Progenitor cell of endocrine pancreas (in vitro differentiated cells): ENCODE measurements around the gene PRDM11. TPM values are rescaled to one million over a fixed set of nuclear protein-coding genes. Genes with fewer than 3 reads are reported as not detected.

ENCODE experiments used
- DNase-seq: peaks from one replicate; pipeline ENCODE4 v3.0.0; 2021; ENCODE audit warnings: low spot score; ENCODE audit not compliant: unreplicated experiment
- H3K27ac Mint-ChIP-seq: 2 replicates; pipeline ENCODE4 v1.8.0; 2021; ENCODE audit warnings: mild to moderate bottlenecking, moderate library complexity, mixed read lengths
- H3K27me3 Mint-ChIP-seq: 2 replicates; pipeline ENCODE4 v1.8.0; 2021; ENCODE audit warnings: mixed read lengths
- H3K36me3 Mint-ChIP-seq: 2 replicates; pipeline ENCODE4 v1.8.0; 2022; ENCODE audit warnings: mixed read lengths; ENCODE audit not compliant: insufficient read depth
- H3K4me1 Mint-ChIP-seq: 2 replicates; pipeline ENCODE4 v1.8.0; 2021; ENCODE audit warnings: low read depth, mixed read lengths
- H3K4me3 Mint-ChIP-seq: 2 replicates; pipeline ENCODE4 v1.8.0; 2021; ENCODE audit warnings: low read depth, mild to moderate bottlenecking, moderate library complexity, mixed read lengths
- H3K9me3 Mint-ChIP-seq: 2 replicates; pipeline ENCODE4 v1.8.0; 2021; ENCODE audit warnings: low read depth, mixed read lengths
- CTCF ChIP-seq: fragments of 200-600 bp; sonication (generic); IDR thresholded peaks from one replicate; pipeline ENCODE4 v1.5.0; 2021; ENCODE audit warnings: antibody characterized with exemption, mild to moderate bottlenecking; ENCODE audit not compliant: unreplicated experiment
- total RNA-seq: library from RNA; stranded (reverse); gene quantifications from 2 replicates; pipeline ENCODE4 v1.2.1, GENCODE V29; 2021

PRDM11 gene
- total RNA-seq, 1 donor from 2014 or later, result 27.1 TPM

GRCh38 chr11:45147891-45148675 lies 1.6 kb downstream of the PRDM11 start:
- Mint-ChIP-seq H3K4me3 (peak overlapping the region; percentile 87), H3K36me3 (no peaks in the 10 kb centered on the region), H3K4me1 (peaks cover 23% of the 10 kb centered on the region), H3K9me3 (no peaks in the 10 kb centered on the region), H3K27ac (peak overlapping the region; percentile 96), H3K27me3 (peaks cover 29% of the 10 kb centered on the region)
- no peak for DNase-seq
- no peak for TF ChIP-seq CTCF

GRCh38 chr11:45149483-45150056 lies 3.1 kb downstream of the PRDM11 start:
- Mint-ChIP-seq H3K36me3 (no peaks in the 10 kb centered on the region), H3K27ac (no peak overlapping the region), H3K4me3 (peak overlapping the region; percentile 87), H3K9me3 (no peaks in the 10 kb centered on the region), H3K27me3 (peaks cover 14% of the 10 kb centered on the region), H3K4me1 (peaks cover 23% of the 10 kb centered on the region)
- DNase-seq, result no peak
- TF ChIP-seq CTCF, result no peak

- DNase-seq, result no peak
- no peak overlapping the region for H3K4me3 Mint-ChIP-seq
Measured at GRCh38 chr11:45150301-45150700, 3.9 kb downstream of the PRDM11 start.

GRCh38 chr11:45150943-45151342 lies 4.5 kb downstream of the PRDM11 start:
- Mint-ChIP-seq H3K27ac (no peak overlapping the region), H3K4me3 (no peak overlapping the region)
- DNase-seq, result no peak

More at GRCh38 chr11:45150301-45150700, 3.9 kb downstream of the PRDM11 start:
- Mint-ChIP-seq H3K4me1 (peaks cover 23% of the 10 kb centered on the region), H3K9me3 (no peaks in the 10 kb centered on the region), H3K27me3 (peaks cover 7% of the 10 kb centered on the region), H3K27ac (peak overlapping the region; percentile 34), H3K36me3 (no peaks in the 10 kb centered on the region)
- no peak for TF ChIP-seq CTCF

More at GRCh38 chr11:45150943-45151342, 4.5 kb downstream of the PRDM11 start:
- H3K9me3 Mint-ChIP-seq, result no peaks in the 10 kb centered on the region
- no peaks in the 10 kb centered on the region for H3K36me3 Mint-ChIP-seq
- no peak for TF ChIP-seq CTCF
- peaks cover 18% of the 10 kb centered on the region for H3K4me1 Mint-ChIP-seq
- H3K27me3 Mint-ChIP-seq, result peaks cover under 1% of the 10 kb centered on the region
